H1 (cell line): ENCODE results near the gene CCL28. TPM values are rescaled to one million over a fixed set of nuclear protein-coding genes. Genes with fewer than 3 reads are reported as not detected.

Source experiments
- CTCF ChIA-PET: fragments of 300-600 bp; sonication (Branson Sonifier 250); formaldehyde crosslinking; loops from one replicate; lab custom pipeline; 2021; ENCODE audit not compliant: partially characterized antibody; lab: Charles Lee
- POLR2A ChIA-PET: fragments of 300-600 bp; sonication (Branson Sonifier 250); formaldehyde crosslinking; loops from one replicate; lab custom pipeline; 2021; ENCODE audit warnings: inconsistent platforms; ENCODE audit not compliant: partially characterized antibody; lab: Charles Lee
- DNase-seq, 2 experiments: peaks; one replicate each; pipeline versions ENCODE4 v3.0.0 to v3.0.0-alpha.2; 2010 to 2022; ENCODE audit warnings: low spot score in 2 of 2, low read depth in 1 of 2, mixed read lengths in 1 of 2
- FAIRE-seq: peaks from 2 replicates; lab custom pipeline; 2011; peaks lifted over from hg19 to GRCh38; lab: Jason Lieb, UNC
- H2AFZ ChIP-seq: 2 replicates; pipeline ENCODE4 v1.8.1; 2012; ENCODE audit warnings: low read length, inconsistent platforms
- H2AK5ac ChIP-seq: 2 replicates; pipeline ENCODE4 v1.6.1; 2013; ENCODE audit warnings: low read depth, low read length
- H2BK120ac ChIP-seq: replicated peaks from 2 replicates; pipeline ENCODE3; 2013; ENCODE audit warnings: low read depth, low read length, inconsistent platforms
- H2BK12ac ChIP-seq: 2 replicates; pipeline ENCODE4 v1.6.1; 2013; ENCODE audit warnings: low read depth, low read length
- H2BK15ac ChIP-seq: 2 replicates; pipeline ENCODE4 v1.6.1; 2013; ENCODE audit warnings: low read length
- H2BK20ac ChIP-seq: 2 replicates; pipeline ENCODE4 v1.6.1; 2013; ENCODE audit warnings: low read length
- H2BK5ac ChIP-seq: 2 replicates; pipeline ENCODE4 v1.6.1; 2013; ENCODE audit warnings: low read depth, low read length
- H3K14ac ChIP-seq: 2 replicates; pipeline ENCODE4 v1.6.1; 2013; ENCODE audit warnings: inconsistent platforms; ENCODE audit not compliant: insufficient read length
- H3K18ac ChIP-seq: 2 replicates; pipeline ENCODE4 v1.6.1; 2013; ENCODE audit warnings: low read length; ENCODE audit errors: extremely low read depth
- H3K23ac ChIP-seq: 2 replicates; pipeline ENCODE4 v1.6.1; 2013; ENCODE audit warnings: inconsistent platforms; ENCODE audit not compliant: insufficient read length
- H3K23me2 ChIP-seq: 2 replicates; pipeline ENCODE4 v1.6.1; 2013; ENCODE audit warnings: low read depth, low read length
- H3K27ac ChIP-seq: 2 replicates; pipeline ENCODE4 v1.6.1; 2011; ENCODE audit warnings: low read depth, low read length, inconsistent platforms
- H3K27me3 ChIP-seq, 4 experiments: replicated peaks in 1 of 4; 1 replicate in 1 of 4; 2 replicates in 3 of 4; pipeline versions ENCODE4 v1.6.1 to v1.8.1; 2011 to 2013; ENCODE audit warnings: low read length in 3 of 4, mild to moderate bottlenecking in 3 of 4, inconsistent platforms in 2 of 4, mixed read lengths in 2 of 4, moderate library complexity in 1 of 4; ENCODE audit not compliant: control insufficient read depth in 3 of 4, insufficient read depth in 3 of 4; ENCODE audit errors: extremely low read depth in 1 of 4
- H3K36me3 ChIP-seq, 4 experiments: 2 replicates each; pipeline versions ENCODE4 v1.6.1 to v1.8.1; 2011 to 2013; ENCODE audit warnings: mild to moderate bottlenecking in 4 of 4, low read length in 3 of 4, moderate library complexity in 2 of 4, control low read depth in 1 of 4, inconsistent platforms in 1 of 4; ENCODE audit not compliant: insufficient read depth in 4 of 4, control insufficient read depth in 2 of 4
- H3K4ac ChIP-seq: replicated peaks from 2 replicates; pipeline ENCODE3; 2013; ENCODE audit warnings: low read length, low read depth, mixed read lengths, inconsistent platforms; ENCODE audit not compliant: insufficient read length
- H3K4me1 ChIP-seq, 4 experiments: replicated peaks in 1 of 4; 1 replicate in 1 of 4; 2 replicates in 3 of 4; pipeline versions ENCODE4 v1.6.1 to v1.8.1; 2011 to 2013; ENCODE audit warnings: low read length in 3 of 4, inconsistent platforms in 2 of 4, mixed read lengths in 1 of 4; ENCODE audit not compliant: insufficient read depth in 4 of 4, control insufficient read depth in 3 of 4
- H3K4me2 ChIP-seq, 2 experiments: 2 replicates each; pipeline versions ENCODE4 v1.6.1 to v1.8.1; 2011 to 2013; ENCODE audit warnings: low read depth in 2 of 2, low read length in 2 of 2, control low read depth in 1 of 2, inconsistent platforms in 1 of 2, mild to moderate bottlenecking in 1 of 2; ENCODE audit not compliant: insufficient read depth in 1 of 2
- H3K4me3 ChIP-seq, 4 experiments: fragments of 200-600, 300-600 bp in 1 of 4; sonication (generic), shearing (Covaris generic), sonication (Bioruptor Twin) in 1 of 4; 2 replicates each; pipeline versions ENCODE4 v1.5.1 to v1.8.1; 2011 to 2016; ENCODE audit warnings: low read length in 4 of 4, low read depth in 3 of 4, control low read depth in 2 of 4, inconsistent platforms in 2 of 4, mild to moderate bottlenecking in 2 of 4, mixed read lengths in 1 of 4, moderate library complexity in 1 of 4; ENCODE audit not compliant: insufficient read depth in 2 of 4; ENCODE audit errors: extremely low read depth in 1 of 4
- H3K56ac ChIP-seq: replicated peaks from 2 replicates; pipeline ENCODE3; 2013; ENCODE audit warnings: low read depth, mild to moderate bottlenecking, mixed read lengths, low read length, inconsistent platforms; ENCODE audit not compliant: insufficient read length
- H3K79me1 ChIP-seq: 2 replicates; pipeline ENCODE4 v1.6.1; 2013; ENCODE audit warnings: low read depth, low read length, control low read depth
- H3K79me2 ChIP-seq, 2 experiments: 2 replicates each; pipeline versions ENCODE4 v1.6.1 to v1.8.1; 2012 to 2013; ENCODE audit warnings: low read length in 2 of 2, mild to moderate bottlenecking in 2 of 2, inconsistent platforms in 1 of 2; ENCODE audit not compliant: insufficient read depth in 2 of 2, control insufficient read depth in 1 of 2
- H3K9ac ChIP-seq, 4 experiments: replicated peaks in 1 of 4; 1 replicate in 1 of 4; 2 replicates in 3 of 4; pipeline versions ENCODE4 v1.6.1 to v1.8.1; 2011 to 2013; ENCODE audit warnings: low read depth in 3 of 4, low read length in 3 of 4, control low read depth in 2 of 4, mild to moderate bottlenecking in 2 of 4, moderate library complexity in 2 of 4, inconsistent platforms in 1 of 4; ENCODE audit errors: extremely low read depth in 1 of 4
- H3K9me3 ChIP-seq, 2 experiments: 2 replicates each; pipeline versions ENCODE4 v1.6.1 to v1.8.1; 2012 to 2013; ENCODE audit warnings: mild to moderate bottlenecking in 2 of 2, moderate library complexity in 2 of 2, control low read depth in 1 of 2, inconsistent platforms in 1 of 2, low read depth in 1 of 2, low read length in 1 of 2, mixed read lengths in 1 of 2; ENCODE audit not compliant: insufficient read depth in 2 of 2
- H4K20me1 ChIP-seq, 2 experiments: replicated peaks in 1 of 2; 2 replicates each; pipeline versions ENCODE3 to v1.8.1; 2011 to 2013; ENCODE audit warnings: inconsistent platforms in 2 of 2, low read length in 2 of 2, mild to moderate bottlenecking in 1 of 2; ENCODE audit not compliant: insufficient read depth in 2 of 2, control insufficient read depth in 1 of 2
- H4K5ac ChIP-seq: 2 replicates; pipeline ENCODE4 v1.6.1; 2013; ENCODE audit warnings: low read length, low read depth, mixed read lengths, inconsistent platforms; ENCODE audit not compliant: insufficient read length
- H4K8ac ChIP-seq: 2 replicates; pipeline ENCODE4 v1.8.0; 2013; ENCODE audit warnings: mild to moderate bottlenecking, moderate library complexity, low read length, inconsistent platforms; ENCODE audit not compliant: insufficient read depth; ENCODE audit errors: extremely low read depth
- H4K91ac ChIP-seq: replicated peaks from 2 replicates; pipeline ENCODE3; 2013; ENCODE audit warnings: low read length, mixed read lengths, inconsistent platforms; ENCODE audit not compliant: insufficient read length
- CEBPB ChIP-seq: IDR thresholded peaks from 2 replicates; pipeline ENCODE4 v1.6.1; 2012; ENCODE audit warnings: low read depth, low read length
- CHD1 ChIP-seq: IDR thresholded peaks from 2 replicates; pipeline ENCODE4 v1.6.1; 2012; ENCODE audit warnings: low read depth, low read length, improper control_type of control experiment
- CREB1 ChIP-seq: IDR thresholded peaks from 2 replicates; pipeline ENCODE4 v1.6.1; 2012; ENCODE audit warnings: inconsistent platforms
- HDAC6 ChIP-seq: IDR thresholded peaks from one replicate; pipeline ENCODE4 v1.7.1; 2012; ENCODE audit warnings: low read depth, mild to moderate bottlenecking, inconsistent platforms, low read length, moderate library complexity
- POLR2A ChIP-seq, 2 experiments: IDR thresholded peaks; 1 replicate in 1 of 2; 2 replicates in 1 of 2; pipeline ENCODE4 v1.6.1; 2011; ENCODE audit warnings: low read depth in 2 of 2, low read length in 2 of 2, mild to moderate bottlenecking in 2 of 2; ENCODE audit errors: control extremely low read depth in 1 of 2
- RFX5 ChIP-seq: IDR thresholded peaks from 2 replicates; pipeline ENCODE4 v1.6.1; 2011; ENCODE audit warnings: low read depth, low read length, improper control_type of control experiment, borderline replicate concordance
- SUZ12 ChIP-seq: fragments of 200-600 bp; sonication (generic); IDR thresholded peaks from 2 replicates; pipeline ENCODE4 v1.6.1; 2012; ENCODE audit warnings: mild to moderate bottlenecking, inconsistent platforms, low read length, moderate library complexity, mixed read lengths
- WGBS, 2 experiments: shearing (Covaris generic) in 1 of 2; methylation state at CpG; one replicate each; pipeline versions ENCODE4 v1.1.6 to v1.1.7; 2013 to 2015; ENCODE audit warnings: low lambda C conversion rate in 2 of 2, mixed read lengths in 2 of 2, inconsistent platforms in 1 of 2, low coverage in 1 of 2, missing lambda C conversion rate in 1 of 2; ENCODE audit not compliant: insufficient replicate concordance in 2 of 2, insufficient coverage in 1 of 2, insufficient read length in 1 of 2; ENCODE audit errors: extremely low coverage in 1 of 2, missing lambda C conversion rate in 1 of 2; 5-methylcytosine and 5-hydroxymethylcytosine counted together
- polyA plus RNA-seq, 7 experiments: library from polyadenylated mRNA; depleted of rRNA in 3 of 7; stranded (reverse) in 5 of 7; unstranded in 2 of 7; fragments of >200 nt in 5 of 7; fragments of 200-250 nt in 2 of 7; gene quantifications; 1 replicate in 5 of 7; 2 replicates in 1 of 7; 4 replicates in 1 of 7; pipeline versions ENCODE4 v1.2.1 to v1.2.3, GENCODE V29; 2011 to 2013; ENCODE audit warnings: missing spikeins in 2 of 7, mixed read lengths in 2 of 7
- total RNA-seq: library from RNA; stranded (reverse); fragmentation: NEBNext Ultra II Directional; extraction: Animal tissue kit (Norgen Biotek cat#: 25700); gene quantifications from 2 replicates; pipeline ENCODE4 v1.2.1, GENCODE V29; 2021

Gene CCL28
- total and polyA plus RNA-seq, 2 of the 8 experiments (the other 6 are each of a cell fraction or from before 2014, with no cell fraction given) = 0.95 TPM; not detected in 1

GRCh38 chr5:43432486-43433375 is 20.5 kb upstream of the CCL28 start:
- Histone ChIP-seq H4K91ac (no peak overlapping the region), H3K23ac (no peak overlapping the region), H3K14ac (no peak overlapping the region), H4K20me1 (no peaks in the 10 kb centered on the region), H2BK15ac (no peak overlapping the region), H3K4me1 (no peaks in the 10 kb centered on the region), H2BK20ac (no peak overlapping the region), H2BK12ac (no peak overlapping the region), H3K4ac (no peak overlapping the region), H4K5ac (no peak overlapping the region), H3K79me2 (no peaks in the 10 kb centered on the region), H3K27me3 (no peaks in the 10 kb centered on the region), H3K23me2 (no peaks in the 10 kb centered on the region), H3K18ac (no peak overlapping the region), H3K4me3 (no peak overlapping the region), H3K4me2 (no peak overlapping the region), H2BK120ac (no peak overlapping the region), H3K9me3 (no peaks in the 10 kb centered on the region), H2AFZ (no peak overlapping the region), H2AK5ac (no peak overlapping the region), H2BK5ac (no peak overlapping the region), H3K27ac (no peak overlapping the region), H3K36me3 (no peaks in the 10 kb centered on the region; a peak in 2 of 8 replicates), H3K79me1 (no peaks in the 10 kb centered on the region), H3K9ac (no peak overlapping the region), H4K8ac (no peak overlapping the region), H3K56ac (no peak overlapping the region)
- CTCF ChIA-PET = no interaction called here
- POLR2A ChIA-PET = interaction anchor here (0.6 kb wide), 1 partner anchor 51 kb away, joined by 3 read pairs; no protein-coding TSS in a partner anchor
- WGBS, 2 experiments = 87% methylated on average over 3 of the region's 3 CpGs; no CpG with 5 or more reads in 1 of the 2 experiments
- no peak for FAIRE-seq
- peak; percentile 87 for TF ChIP-seq CEBPB
- TF ChIP-seq HDAC6 = no peak
- no peak for TF ChIP-seq SUZ12
- TF ChIP-seq CREB1 = no peak
- no peak for TF ChIP-seq RFX5
- no peak for TF ChIP-seq CHD1
- no peak for TF ChIP-seq POLR2A (IDR thresholded peaks at IDR 0.05; ENCODE audit: control extremely low read depth in 1 of 2, low read depth in 2 of 2, low read length in 2 of 2)
- no peak for DNase-seq
